ENCODE data around the gene CXCR1. TPM values are rescaled to one million over a fixed set of nuclear protein-coding genes. Genes with fewer than 3 reads are reported as not detected.
"Not testable (repeated sequence)": the region's sequence is repeated elsewhere in the genome, so short reads cannot be mapped to it uniquely, and the experiment has no call there.

The CXCR1 gene
- total RNA-seq (2014; rRNA removed; shearing (Covaris generic)): not detected in 2 replicates
- polyA plus RNA-seq (2014; cell fraction: nucleus; rRNA removed): not detected in 2 replicates

DNA sequence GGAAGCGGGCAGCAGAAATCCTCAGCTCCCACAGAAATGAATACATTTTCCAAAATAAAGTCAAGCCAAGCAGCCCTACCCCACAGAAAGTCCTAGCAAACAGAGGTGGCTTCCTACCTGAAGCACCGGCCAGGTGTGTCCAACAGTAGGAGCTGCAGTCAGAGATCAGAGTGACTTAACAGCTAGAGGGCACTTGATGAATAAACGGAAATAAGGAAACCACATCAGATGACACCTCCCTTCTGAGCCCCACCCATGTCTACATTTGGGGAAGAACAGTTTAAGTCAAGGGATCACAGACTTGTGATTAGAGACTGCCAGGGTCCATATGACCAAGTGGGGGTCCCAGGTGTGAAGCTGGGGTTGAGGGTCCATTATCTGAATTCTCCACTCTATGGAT is at the start of gene CXCR1:
Gene CXCR1 (minus strand): TSS at position 172 of the 400 bp plus-strand sequence. CDS start 1,751 bp downstream, outside the sequence.
- no peak for DNase-seq (ENCODE audit: extremely low read depth, low read depth)

DNA sequence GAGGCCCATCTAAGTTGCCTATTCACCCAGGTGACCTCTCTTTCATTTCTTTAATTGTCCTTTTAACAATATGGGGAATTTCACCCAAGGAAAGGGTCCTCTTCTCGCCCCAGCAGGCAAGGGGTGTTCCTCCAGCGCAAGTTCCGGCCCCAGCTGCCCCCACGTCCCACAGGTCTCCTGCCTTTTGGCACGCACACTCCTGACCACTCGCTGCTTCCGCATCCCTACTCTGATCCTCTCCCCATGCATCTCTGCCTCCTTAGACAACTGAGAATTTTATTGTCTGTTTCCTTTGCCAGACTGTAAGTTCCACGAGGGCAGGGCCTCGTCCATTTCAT is 49.5 kb upstream of the CXCR1 start:
- DNase-seq (ENCODE audit: extremely low read depth, low read depth): no peak

DNA sequence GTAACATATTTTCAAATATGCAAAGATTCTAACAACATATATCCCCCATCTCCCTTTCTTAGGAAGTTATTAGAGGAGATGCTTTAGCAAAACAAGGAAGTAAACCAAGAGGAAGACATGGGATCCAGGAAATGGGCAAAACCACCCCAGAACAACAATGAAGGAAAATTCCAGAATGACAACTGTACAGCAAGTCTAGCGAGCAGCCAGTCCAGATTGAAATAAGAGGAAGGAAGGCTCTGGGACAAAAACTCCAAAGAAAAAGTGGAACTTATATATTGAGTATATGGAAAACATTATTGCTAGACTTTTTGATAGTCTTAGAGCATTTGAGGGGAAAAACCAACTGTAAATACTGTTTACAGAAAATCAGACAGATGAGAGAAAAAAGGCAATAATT is 47.4 kb upstream of the CXCR1 start:
- no peak for DNase-seq (ENCODE audit: extremely low read depth, low read depth)

GRCh38 chr2:218209078-218209477 is 42.3 kb upstream of the CXCR1 start:
- DNase-seq (ENCODE audit: extremely low read depth, low read depth): no peak

- DNase-seq (ENCODE audit: extremely low read depth, low read depth): no peak
These were observed 35.5 kb upstream of the CXCR1 start for GRCh38 chr2:218202266-218202665.

- no peak for DNase-seq (ENCODE audit: extremely low read depth, low read depth)
These were observed 30.2 kb upstream of the CXCR1 start for GRCh38 chr2:218196974-218197373.

DNA sequence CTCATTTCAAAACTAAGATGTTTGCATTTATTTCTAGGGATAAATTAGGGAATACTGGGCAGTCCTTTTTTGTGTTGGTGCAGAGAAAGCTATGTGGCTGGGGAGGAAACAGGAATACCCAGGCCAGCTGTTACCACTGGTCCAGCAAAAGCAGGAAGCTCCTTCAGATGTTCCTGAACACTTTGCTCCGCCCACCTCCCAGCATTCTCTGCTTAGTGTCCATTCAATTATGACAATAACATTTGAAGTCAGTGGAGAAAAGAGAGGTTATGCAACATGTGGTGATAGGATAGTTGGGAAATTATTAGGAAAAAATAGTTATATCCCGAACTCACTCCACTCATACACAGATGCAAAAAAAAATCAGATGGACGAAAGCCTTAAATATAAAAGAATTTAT is 28.1 kb upstream of the CXCR1 start:
- no peak for DNase-seq (ENCODE audit: extremely low read depth, low read depth)

- no peak for DNase-seq (ENCODE audit: extremely low read depth, low read depth)
These were observed 26.9 kb upstream of the CXCR1 start for GRCh38 chr2:218193701-218194100.

DNA sequence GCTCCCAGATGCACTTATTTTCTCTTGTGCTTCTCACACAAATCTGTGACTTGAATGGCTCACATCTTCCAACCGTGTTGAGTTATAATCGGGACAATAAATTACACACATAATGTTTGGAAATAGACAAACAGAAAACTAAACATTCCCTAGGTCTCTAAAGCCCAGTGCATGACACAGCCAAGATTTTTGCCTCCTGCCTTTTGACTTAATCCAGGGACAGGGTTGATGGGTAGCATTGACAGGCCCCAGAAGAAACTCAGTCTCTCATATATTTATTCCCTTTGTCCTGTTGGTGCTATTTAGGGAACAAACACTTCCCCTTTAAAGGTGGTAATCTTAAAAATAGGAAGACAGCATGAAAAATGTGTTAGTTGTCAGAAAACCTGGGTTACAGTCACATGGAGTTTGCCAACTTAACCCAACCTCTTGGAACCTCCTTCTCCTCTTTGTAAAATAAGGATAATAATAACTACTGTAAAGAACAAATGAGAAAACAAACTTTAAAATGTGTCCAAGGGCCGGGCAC is 26.2 kb upstream of the CXCR1 start:
- no peak for DNase-seq (ENCODE audit: extremely low read depth, low read depth)

DNA sequence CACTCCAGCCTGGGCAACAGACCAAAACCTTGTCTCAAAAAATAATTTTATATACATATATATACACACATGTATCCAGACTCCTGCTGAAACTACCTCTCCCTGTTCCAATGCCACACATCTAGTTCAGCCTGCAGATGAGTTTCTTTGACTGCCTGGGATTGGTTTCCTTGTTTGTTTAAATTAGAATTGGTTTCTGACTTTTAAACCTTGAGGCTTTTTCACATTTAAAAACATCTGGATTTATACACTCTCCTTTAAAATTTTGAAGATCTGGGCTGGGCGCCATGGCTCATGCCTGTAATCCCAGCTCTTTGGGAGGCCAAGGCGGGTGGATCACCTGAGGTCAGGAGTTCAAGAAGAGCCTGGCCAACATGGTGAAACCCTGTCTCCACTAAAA is 21.8 kb upstream of the CXCR1 start:
- no peak for DNase-seq (ENCODE audit: extremely low read depth, low read depth)

DNA sequence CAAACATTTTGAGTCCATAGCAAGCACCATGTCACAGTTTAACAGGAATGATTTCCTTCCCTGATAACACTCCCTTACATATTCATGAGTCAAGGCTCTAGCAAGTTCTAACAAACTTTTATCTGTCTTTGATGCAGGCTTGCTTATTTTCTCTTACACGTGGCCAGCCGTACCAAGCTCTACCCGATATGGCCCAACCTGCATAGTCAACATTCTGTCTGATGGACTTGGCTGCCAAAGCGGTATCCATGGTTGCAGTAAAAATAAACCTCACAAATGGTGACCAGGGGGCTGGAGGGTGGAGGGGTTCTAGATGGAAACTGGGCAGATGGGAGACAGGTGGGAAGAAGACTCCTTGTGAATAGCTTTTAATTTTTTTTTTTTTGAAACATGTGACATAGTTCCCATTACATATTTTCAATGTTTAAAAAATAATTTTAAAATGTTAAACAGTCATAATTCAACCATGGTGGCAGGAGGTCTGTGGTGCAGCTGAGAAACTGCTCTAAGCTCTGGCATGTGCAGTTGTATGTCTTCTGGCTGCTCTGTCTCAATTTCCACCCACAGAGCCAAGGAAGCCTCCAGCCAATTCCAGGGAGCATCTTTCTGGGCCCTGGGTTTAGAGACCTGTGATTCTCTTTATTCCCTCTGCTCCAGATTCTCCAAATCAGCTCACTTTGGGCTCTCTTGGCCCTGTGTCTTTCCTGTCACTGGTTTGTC is 20.7 kb upstream of the CXCR1 start:
- DNase-seq (ENCODE audit: extremely low read depth, low read depth): no peak

GRCh38 chr2:218186876-218187275 is 20.1 kb upstream of the CXCR1 start:
- no peak for DNase-seq (ENCODE audit: extremely low read depth, low read depth)

DNA sequence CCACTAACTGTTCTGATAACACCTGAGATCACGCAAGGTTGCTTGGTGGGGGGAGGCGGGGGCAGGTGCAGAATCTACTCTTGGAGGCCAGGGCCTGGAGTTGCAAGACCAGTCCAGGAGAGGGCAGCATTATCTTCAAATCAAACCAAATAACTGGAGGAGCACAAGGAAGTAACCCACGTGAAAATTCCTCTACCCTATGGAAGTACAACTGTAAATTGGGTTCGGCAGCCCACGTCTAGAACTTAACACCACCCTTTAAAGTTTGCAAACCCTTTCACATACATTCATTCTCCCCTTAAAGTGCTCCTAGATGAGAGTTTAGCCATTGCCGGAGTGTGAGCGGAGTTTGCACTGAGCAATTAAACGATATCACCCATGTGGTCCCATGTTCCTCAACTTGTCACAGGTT is 19.6 kb upstream of the CXCR1 start:
- DNase-seq (ENCODE audit: extremely low read depth, low read depth): peak; percentile 65

- no peak for DNase-seq (ENCODE audit: extremely low read depth, low read depth)
These were observed 17.6 kb upstream of the CXCR1 start for GRCh38 chr2:218184331-218184730.

DNA sequence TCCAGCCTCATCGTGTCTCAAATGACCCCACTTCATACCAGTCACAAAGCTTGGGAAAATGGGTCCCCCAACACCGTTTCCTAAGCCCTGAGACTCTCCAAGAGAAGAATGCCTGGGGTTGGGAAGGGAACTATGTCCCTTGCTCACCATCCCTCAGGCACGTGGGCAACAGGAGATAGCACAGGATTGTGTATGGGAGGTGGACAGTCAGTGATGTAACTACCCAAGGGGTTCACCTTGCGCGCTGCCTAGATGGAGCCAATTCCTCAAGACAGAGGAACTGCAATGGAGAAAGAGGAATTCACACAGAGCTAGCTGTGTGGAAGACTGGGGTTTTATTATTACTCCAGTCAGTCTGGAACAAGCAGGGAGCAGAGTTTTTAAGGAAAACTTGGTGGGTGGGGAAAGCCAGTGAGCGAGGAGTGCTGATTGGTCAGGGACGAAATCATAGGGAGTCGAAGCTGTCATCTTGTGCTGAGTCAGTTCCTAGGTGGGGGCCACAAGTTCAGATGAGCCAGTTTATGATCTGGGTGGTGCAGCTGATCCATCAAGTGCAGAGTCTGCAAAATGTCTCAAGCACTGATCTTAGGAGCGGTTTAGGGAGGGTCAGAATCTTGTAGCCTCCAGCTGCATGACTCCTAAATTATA is 13.8 kb upstream of the CXCR1 start:
- DNase-seq (ENCODE audit: extremely low read depth, low read depth): no peak

DNA sequence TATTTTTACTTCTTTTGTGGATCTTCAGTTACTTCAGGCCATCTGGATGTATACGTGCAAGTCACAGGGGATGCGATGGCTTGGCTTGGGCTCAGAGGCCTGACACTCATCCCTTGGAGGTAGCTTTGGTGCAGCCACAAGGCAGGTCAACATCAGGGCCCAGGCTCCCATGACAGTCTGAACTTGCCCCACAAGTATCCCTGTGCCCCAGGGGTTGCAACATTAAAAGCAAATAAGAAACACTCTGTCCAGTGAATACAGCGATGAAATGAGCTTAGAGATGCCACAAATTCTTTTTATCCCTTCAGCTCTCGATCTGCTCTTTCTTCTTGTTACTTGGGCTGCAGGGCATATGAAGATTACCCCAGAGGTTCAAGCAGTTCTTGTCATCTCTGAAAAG is 13.0 kb upstream of the CXCR1 start:
- no peak for DNase-seq (ENCODE audit: extremely low read depth, low read depth)

DNA sequence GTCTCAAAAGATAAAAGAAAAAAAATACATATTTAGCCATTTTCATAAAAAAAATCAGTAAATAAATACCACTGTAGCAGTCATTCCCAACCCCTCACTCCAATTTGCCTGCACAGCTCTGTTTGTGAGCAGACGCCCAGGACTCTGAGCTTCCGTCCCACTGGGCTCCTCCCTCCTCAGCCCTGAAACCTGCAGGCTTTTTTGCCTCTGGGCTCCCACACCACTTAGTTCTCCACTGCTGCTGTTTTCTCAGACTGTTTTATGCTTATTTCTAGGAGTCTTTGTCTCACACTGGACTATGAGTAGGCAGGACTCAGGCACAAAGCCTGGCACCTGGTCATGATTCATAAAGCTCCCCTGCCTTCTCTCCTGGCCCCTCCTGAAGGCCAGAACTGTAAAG is 6.1 kb upstream of the CXCR1 start:
- no peak for DNase-seq (ENCODE audit: extremely low read depth, low read depth)

GRCh38 chr2:218171744-218172143 is 5.0 kb upstream of the CXCR1 start:
- DNase-seq (ENCODE audit: extremely low read depth, low read depth): not testable (repeated sequence)

- DNase-seq (ENCODE audit: extremely low read depth, low read depth): no peak
These were observed 3.2 kb upstream of the CXCR1 start for GRCh38 chr2:218169757-218170546.

DNA sequence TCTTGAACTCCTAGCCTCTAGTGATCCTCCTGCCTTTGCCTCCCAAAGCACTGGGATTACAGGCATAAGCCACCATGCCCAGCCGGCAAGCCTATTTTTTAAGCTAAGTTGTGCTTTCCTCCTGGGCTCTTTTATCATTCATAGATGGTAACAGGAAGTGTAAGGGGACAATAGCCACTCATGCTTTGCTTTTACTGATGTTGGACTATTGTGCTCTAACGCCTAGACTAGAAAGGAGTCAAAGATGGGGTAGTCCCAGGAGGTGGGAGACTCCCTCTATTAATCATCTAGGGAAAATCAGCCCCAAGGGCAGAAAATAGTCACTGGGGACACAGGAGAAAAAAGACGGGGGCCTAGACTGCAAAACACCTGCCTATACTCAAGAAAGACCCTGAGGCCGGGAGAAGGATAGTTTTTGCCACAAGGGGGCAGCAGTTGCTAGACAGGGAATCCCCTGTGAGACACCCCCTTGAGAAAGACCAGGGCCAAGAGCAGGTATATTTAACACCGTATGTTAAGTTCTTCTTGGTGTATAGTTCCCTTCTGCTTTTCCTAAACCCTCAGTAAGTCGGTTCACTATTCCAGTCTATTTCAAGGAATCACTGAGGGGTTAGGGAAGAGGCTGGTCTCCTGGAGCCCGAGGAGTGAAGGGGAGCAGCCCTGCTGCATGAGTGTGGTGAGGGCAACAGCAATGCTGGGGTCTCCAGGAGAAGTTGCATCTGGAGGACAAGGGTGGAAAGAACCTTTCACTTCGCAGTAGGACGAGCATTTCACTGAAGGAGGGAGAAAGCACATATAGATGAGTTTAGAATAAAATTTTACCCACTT is 2.1 kb upstream of the CXCR1 start:
- DNase-seq (ENCODE audit: extremely low read depth, low read depth): peak; percentile 46

DNA sequence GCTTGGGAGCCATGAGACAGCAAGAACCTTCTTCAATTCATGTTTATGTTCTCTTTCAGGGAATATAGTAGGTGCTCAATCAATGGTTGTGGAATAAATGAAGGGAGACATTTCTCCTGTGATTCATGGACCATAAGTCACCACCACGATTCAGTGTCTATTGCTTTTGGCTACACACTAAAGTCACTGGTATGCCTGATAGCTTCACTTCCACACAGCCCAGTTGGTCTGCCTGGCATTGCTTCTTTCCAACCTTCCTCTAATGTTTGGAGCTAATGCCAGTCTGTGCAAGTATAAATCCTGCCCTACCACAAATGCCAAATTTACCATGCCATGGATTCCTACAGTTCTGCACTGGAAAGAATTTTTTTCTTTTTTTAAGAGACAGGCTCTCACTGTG is 1.3 kb upstream of the CXCR1 start:
- DNase-seq (ENCODE audit: extremely low read depth, low read depth): no peak

Data from NCI-H460 (cell line).